Measurements from ENCODE around the gene SLC49A3. TPM values are rescaled to one million over a fixed set of nuclear protein-coding genes. Genes with fewer than 3 reads are reported as not detected.

SLC49A3 gene
- total and polyA plus RNA-seq, 2 experiments from 2014 or later: 1.3 to 3.7 TPM

DNA sequence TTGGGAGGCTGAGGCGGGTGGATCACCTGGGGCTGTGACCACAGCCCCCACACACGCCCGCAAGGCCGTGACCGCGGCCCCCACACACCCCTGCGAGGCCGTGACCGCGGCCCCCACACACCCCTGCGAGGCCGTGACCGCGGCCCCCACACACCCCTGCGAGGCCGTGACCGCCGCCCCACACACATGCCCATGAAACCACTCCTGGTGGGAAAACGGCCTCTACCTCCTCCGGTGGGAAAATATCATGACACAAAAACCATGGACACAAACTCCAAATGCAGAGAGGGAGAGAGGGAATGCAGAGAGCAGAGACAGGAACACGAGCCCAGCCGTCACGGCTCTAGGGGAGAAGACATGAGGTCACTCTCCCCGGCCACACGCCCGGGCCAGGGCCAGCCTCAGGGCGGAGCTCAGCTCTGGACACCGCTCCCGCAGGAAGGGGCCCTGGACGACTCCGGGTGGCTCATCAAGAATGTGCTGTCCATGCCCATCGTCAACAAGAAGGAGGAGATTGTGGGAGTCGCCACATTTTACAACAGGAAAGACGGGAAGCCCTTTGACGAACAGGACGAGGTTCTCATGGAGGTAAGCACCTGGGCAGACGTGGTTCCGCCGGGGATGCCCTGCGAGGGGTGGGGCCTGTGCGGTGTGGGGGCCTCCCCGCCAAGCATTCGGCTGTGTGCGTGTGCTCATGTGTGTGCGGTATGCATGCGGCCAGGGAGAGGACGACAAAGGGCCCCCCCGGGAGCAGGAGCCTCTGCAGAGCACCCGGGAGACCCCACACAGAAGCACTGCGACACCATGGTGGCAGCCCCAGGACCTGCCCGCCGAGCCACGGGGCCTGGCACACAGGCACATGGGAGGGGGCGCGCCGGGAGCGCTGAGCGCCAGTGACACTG, 32.3 kb downstream of the SLC49A3 start:
- H3K27ac Mint-ChIP-seq: no peak overlapping the region
- Histone ChIP-seq H3K9me2 (ENCODE audit: insufficient read depth) (no peaks in the 10 kb centered on the region), H3K27me3 (ENCODE audit: insufficient read depth) (no peaks in the 10 kb centered on the region), H3K36me3 (ENCODE audit: insufficient read depth) (no peaks in the 10 kb centered on the region), H2AFZ (no peak overlapping the region), H3K4me1 (ENCODE audit: insufficient read depth) (no peaks in the 10 kb centered on the region), H4K20me1 (replicated peaks; ENCODE audit: insufficient read depth) (no peaks in the 10 kb centered on the region; the same call in 1 of the 2 replicates), H3K4me3 (no peak overlapping the region), H3K27ac (ENCODE audit: low read depth) (no peak overlapping the region), H3K79me2 (replicated peaks; ENCODE audit: insufficient read depth) (no peaks in the 10 kb centered on the region), H3F3A (replicated peaks; ENCODE audit: low read depth) (0 out of 2 replicates have a peak, but pooled peaks cover 2% of the 10 kb centered on the region), H3K4me2 (no peak overlapping the region)
- H3K36me3 Mint-ChIP-seq (ENCODE audit: low read depth): peaks cover 12% of the 10 kb centered on the region
- H3K4me1 Mint-ChIP-seq: no peaks in the 10 kb centered on the region; the same call in 2 of the 3 replicates
- ATAC-seq (no peak), DNase-seq (ENCODE audit: low spot score) (no peak)
- peaks cover 10% of the 10 kb centered on the region for H3K27me3 Mint-ChIP-seq (ENCODE audit: insufficient read depth, low read depth, poor library complexity)
- no peaks in the 10 kb centered on the region; the same call in 2 of the 3 replicates for H3K9me3 Mint-ChIP-seq
- TF ChIP-seq EZH2 (IDR thresholded peaks at IDR 0.05; ENCODE audit: low read depth, unreplicated experiment) (no peak), ZNF331 (CRISPR knock-in tag; IDR thresholded peaks at IDR 0.05; ENCODE audit: low read depth) (no peak), NANOG (IDR thresholded peaks at IDR 0.05; ENCODE audit: borderline replicate concordance) (no peak), EZH2phosphoT487 (IDR thresholded peaks at IDR 0.05; ENCODE audit: unreplicated experiment) (no peak), ZNF114 (CRISPR knock-in tag; IDR thresholded peaks at IDR 0.05) (no peak), STAT1 (IDR thresholded peaks at IDR 0.05; ENCODE audit: unreplicated experiment) (no peak), CREB1 (CRISPR knock-in tag; IDR thresholded peaks at IDR 0.05; ENCODE audit: low read depth) (no peak), POLR2AphosphoS5 (IDR thresholded peaks at IDR 0.05; ENCODE audit: low read depth) (no peak), JUNB (IDR thresholded peaks at IDR 0.05; ENCODE audit: unreplicated experiment) (no peak)
- TF ChIP-seq, protein P1, sequence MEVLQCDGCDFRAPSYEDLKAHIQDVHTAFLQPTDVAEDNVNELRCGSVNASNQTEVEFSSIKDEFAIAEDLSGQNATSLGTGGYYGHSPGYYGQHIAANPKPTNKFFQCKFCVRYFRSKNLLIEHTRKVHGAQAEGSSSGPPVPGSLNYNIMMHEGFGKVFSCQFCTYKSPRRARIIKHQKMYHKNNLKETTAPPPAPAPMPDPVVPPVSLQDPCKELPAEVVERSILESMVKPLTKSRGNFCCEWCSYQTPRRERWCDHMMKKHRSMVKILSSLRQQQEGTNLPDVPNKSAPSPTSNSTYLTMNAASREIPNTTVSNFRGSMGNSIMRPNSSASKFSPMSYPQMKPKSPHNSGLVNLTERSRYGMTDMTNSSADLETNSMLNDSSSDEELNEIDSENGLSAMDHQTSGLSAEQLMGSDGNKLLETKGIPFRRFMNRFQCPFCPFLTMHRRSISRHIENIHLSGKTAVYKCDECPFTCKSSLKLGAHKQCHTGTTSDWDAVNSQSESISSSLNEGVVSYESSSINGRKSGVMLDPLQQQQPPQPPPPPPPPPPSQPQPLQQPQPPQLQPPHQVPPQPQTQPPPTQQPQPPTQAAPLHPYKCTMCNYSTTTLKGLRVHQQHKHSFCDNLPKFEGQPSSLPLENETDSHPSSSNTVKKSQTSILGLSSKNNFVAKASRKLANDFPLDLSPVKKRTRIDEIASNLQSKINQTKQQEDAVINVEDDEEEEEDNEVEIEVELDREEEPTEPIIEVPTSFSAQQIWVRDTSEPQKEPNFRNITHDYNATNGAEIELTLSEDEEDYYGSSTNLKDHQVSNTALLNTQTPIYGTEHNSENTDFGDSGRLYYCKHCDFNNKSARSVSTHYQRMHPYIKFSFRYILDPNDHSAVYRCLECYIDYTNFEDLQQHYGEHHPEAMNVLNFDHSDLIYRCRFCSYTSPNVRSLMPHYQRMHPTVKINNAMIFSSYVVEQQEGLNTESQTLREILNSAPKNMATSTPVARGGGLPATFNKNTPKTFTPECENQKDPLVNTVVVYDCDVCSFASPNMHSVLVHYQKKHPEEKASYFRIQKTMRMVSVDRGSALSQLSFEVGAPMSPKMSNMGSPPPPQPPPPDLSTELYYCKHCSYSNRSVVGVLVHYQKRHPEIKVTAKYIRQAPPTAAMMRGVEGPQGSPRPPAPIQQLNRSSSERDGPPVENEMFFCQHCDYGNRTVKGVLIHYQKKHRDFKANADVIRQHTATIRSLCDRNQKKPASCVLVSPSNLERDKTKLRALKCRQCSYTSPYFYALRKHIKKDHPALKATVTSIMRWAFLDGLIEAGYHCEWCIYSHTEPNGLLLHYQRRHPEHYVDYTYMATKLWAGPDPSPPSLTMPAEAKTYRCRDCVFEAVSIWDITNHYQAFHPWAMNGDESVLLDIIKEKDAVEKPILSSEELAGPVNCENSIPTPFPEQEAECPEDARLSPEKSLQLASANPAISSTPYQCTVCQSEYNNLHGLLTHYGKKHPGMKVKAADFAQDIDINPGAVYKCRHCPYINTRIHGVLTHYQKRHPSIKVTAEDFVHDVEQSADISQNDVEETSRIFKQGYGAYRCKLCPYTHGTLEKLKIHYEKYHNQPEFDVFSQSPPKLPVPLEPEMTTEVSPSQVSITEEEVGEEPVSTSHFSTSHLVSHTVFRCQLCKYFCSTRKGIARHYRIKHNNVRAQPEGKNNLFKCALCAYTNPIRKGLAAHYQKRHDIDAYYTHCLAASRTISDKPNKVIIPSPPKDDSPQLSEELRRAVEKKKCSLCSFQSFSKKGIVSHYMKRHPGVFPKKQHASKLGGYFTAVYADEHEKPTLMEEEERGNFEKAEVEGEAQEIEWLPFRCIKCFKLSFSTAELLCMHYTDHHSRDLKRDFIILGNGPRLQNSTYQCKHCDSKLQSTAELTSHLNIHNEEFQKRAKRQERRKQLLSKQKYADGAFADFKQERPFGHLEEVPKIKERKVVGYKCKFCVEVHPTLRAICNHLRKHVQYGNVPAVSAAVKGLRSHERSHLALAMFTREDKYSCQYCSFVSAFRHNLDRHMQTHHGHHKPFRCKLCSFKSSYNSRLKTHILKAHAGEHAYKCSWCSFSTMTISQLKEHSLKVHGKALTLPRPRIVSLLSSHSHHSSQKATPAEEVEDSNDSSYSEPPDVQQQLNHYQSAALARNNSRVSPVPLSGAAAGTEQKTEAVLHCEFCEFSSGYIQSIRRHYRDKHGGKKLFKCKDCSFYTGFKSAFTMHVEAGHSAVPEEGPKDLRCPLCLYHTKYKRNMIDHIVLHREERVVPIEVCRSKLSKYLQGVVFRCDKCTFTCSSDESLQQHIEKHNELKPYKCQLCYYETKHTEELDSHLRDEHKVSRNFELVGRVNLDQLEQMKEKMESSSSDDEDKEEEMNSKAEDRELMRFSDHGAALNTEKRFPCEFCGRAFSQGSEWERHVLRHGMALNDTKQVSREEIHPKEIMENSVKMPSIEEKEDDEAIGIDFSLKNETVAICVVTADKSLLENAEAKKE (CRISPR knock-in tag; IDR thresholded peaks at IDR 0.05): no peak
- TF ChIP-seq, protein P2, sequence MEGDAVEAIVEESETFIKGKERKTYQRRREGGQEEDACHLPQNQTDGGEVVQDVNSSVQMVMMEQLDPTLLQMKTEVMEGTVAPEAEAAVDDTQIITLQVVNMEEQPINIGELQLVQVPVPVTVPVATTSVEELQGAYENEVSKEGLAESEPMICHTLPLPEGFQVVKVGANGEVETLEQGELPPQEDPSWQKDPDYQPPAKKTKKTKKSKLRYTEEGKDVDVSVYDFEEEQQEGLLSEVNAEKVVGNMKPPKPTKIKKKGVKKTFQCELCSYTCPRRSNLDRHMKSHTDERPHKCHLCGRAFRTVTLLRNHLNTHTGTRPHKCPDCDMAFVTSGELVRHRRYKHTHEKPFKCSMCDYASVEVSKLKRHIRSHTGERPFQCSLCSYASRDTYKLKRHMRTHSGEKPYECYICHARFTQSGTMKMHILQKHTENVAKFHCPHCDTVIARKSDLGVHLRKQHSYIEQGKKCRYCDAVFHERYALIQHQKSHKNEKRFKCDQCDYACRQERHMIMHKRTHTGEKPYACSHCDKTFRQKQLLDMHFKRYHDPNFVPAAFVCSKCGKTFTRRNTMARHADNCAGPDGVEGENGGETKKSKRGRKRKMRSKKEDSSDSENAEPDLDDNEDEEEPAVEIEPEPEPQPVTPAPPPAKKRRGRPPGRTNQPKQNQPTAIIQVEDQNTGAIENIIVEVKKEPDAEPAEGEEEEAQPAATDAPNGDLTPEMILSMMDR (conservative IDR thresholded peaks at IDR 0.05; ENCODE audit: low read depth in 2 of 2): no peak
- TF ChIP-seq, protein P3, sequence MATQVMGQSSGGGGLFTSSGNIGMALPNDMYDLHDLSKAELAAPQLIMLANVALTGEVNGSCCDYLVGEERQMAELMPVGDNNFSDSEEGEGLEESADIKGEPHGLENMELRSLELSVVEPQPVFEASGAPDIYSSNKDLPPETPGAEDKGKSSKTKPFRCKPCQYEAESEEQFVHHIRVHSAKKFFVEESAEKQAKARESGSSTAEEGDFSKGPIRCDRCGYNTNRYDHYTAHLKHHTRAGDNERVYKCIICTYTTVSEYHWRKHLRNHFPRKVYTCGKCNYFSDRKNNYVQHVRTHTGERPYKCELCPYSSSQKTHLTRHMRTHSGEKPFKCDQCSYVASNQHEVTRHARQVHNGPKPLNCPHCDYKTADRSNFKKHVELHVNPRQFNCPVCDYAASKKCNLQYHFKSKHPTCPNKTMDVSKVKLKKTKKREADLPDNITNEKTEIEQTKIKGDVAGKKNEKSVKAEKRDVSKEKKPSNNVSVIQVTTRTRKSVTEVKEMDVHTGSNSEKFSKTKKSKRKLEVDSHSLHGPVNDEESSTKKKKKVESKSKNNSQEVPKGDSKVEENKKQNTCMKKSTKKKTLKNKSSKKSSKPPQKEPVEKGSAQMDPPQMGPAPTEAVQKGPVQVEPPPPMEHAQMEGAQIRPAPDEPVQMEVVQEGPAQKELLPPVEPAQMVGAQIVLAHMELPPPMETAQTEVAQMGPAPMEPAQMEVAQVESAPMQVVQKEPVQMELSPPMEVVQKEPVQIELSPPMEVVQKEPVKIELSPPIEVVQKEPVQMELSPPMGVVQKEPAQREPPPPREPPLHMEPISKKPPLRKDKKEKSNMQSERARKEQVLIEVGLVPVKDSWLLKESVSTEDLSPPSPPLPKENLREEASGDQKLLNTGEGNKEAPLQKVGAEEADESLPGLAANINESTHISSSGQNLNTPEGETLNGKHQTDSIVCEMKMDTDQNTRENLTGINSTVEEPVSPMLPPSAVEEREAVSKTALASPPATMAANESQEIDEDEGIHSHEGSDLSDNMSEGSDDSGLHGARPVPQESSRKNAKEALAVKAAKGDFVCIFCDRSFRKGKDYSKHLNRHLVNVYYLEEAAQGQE (IDR thresholded peaks at IDR 0.05; ENCODE audit: unreplicated experiment): no peak
- TF ChIP-seq, protein P4, sequence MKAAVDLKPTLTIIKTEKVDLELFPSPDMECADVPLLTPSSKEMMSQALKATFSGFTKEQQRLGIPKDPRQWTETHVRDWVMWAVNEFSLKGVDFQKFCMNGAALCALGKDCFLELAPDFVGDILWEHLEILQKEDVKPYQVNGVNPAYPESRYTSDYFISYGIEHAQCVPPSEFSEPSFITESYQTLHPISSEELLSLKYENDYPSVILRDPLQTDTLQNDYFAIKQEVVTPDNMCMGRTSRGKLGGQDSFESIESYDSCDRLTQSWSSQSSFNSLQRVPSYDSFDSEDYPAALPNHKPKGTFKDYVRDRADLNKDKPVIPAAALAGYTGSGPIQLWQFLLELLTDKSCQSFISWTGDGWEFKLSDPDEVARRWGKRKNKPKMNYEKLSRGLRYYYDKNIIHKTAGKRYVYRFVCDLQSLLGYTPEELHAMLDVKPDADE (IDR thresholded peaks at IDR 0.05): no peak
- H3K4me3 Mint-ChIP-seq: no peak overlapping the region
